MM.1S (cell line): ENCODE results near the gene CSDE1.

Source experiments
- DNase-seq: peaks from one replicate; pipeline ENCODE4 v3.0.0-alpha.2; 2015
- H2AFZ ChIP-seq: fragments of 300-600 bp; sonication (generic); 2 replicates; pipeline ENCODE4 v1.6.0; 2016; ENCODE audit warnings: antibody characterized with exemption, low read length
- H3F3A ChIP-seq: fragments of 300-600 bp; sonication (generic); 2 replicates; pipeline ENCODE4 v1.6.1; 2016; ENCODE audit warnings: mild to moderate bottlenecking, antibody characterized with exemption, low read length, moderate library complexity, mixed read lengths; ENCODE audit not compliant: insufficient read depth
- H3K27ac ChIP-seq: fragments of 300-600 bp; sonication (generic); 2 replicates; pipeline ENCODE4 v1.5.1; 2016; ENCODE audit warnings: mild to moderate bottlenecking, low read length
- H3K27me3 ChIP-seq: fragments of 300-600 bp; sonication (generic); replicated peaks from 2 replicates; pipeline ENCODE4 v1.6.0; 2016; ENCODE audit warnings: low read length; ENCODE audit not compliant: insufficient read depth
- H3K36me3 ChIP-seq: fragments of 300-600 bp; sonication (generic); replicated peaks from 2 replicates; pipeline ENCODE4 v1.6.1; 2016; ENCODE audit warnings: mild to moderate bottlenecking, low read length, mixed read lengths; ENCODE audit not compliant: insufficient read depth
- H3K4me1 ChIP-seq: fragments of 300-600 bp; sonication (generic); 2 replicates; pipeline ENCODE4 v1.6.1; 2016; ENCODE audit warnings: low read length, mixed read lengths
- H3K4me2 ChIP-seq: fragments of 300-600 bp; sonication (generic); 2 replicates; pipeline ENCODE4 v1.6.0; 2016; ENCODE audit warnings: low read depth, low read length
- H3K4me3 ChIP-seq: fragments of 300-600 bp; sonication (generic); 2 replicates; pipeline ENCODE4 v1.5.1; 2016; ENCODE audit warnings: low read length, mixed read lengths
- H3K79me2 ChIP-seq: fragments of 300-600 bp; sonication (generic); 2 replicates; pipeline ENCODE4 v1.6.1; 2016; ENCODE audit warnings: mixed run types, low read length, mixed read lengths
- H3K9ac ChIP-seq: fragments of 300-600 bp; sonication (generic); 2 replicates; pipeline ENCODE4 v1.6.1; 2016; ENCODE audit warnings: low read length, mixed read lengths
- H3K9me2 ChIP-seq: fragments of 300-600 bp; sonication (generic); replicated peaks from 2 replicates; pipeline ENCODE4 v1.6.1; 2016; ENCODE audit warnings: mild to moderate bottlenecking, low read length, mixed read lengths; ENCODE audit not compliant: insufficient read depth
- H3K9me3 ChIP-seq: fragments of 300-600 bp; sonication (generic); replicated peaks from 2 replicates; pipeline ENCODE4 v1.6.1; 2016; ENCODE audit warnings: mild to moderate bottlenecking, low read length, mixed read lengths; ENCODE audit not compliant: insufficient read depth
- H4K20me1 ChIP-seq: fragments of 300-600 bp; sonication (generic); 2 replicates; pipeline ENCODE4 v1.6.1; 2016; ENCODE audit warnings: mild to moderate bottlenecking, low read length, moderate library complexity, mixed read lengths; ENCODE audit not compliant: insufficient read depth
- CTCF ChIP-seq: fragments of 300-600 bp; sonication (generic); IDR thresholded peaks from 2 replicates; pipeline ENCODE4 v1.5.1; 2016; ENCODE audit warnings: antibody characterized with exemption, low read length, mixed read lengths
- EZH2 ChIP-seq: fragments of 300-600 bp; sonication (generic); optimal IDR thresholded peaks from 2 replicates; pipeline ENCODE3; 2017; ENCODE audit warnings: low read depth, mild to moderate bottlenecking, antibody characterized with exemption, low read length, mixed read lengths
- EZH2phosphoT487 ChIP-seq: fragments of 300-600 bp; sonication (generic); IDR thresholded peaks from 2 replicates; pipeline ENCODE4 v1.6.1; 2018; ENCODE audit warnings: antibody characterized with exemption, low read length

CSDE1 gene

GRCh38 chr1:114725230-114725629 is 32.6 kb downstream of the CSDE1 start:
- H3K4me2 ChIP-seq: no peak overlapping the region
- H3K9me2 ChIP-seq: no peaks in the 10 kb centered on the region
- H3K36me3 ChIP-seq: peaks cover 2% of the 10 kb centered on the region; the same call in 1 of the 2 replicates
- H3F3A ChIP-seq: no peaks in the 10 kb centered on the region
- no peaks in the 10 kb centered on the region for H3K4me1 ChIP-seq
- H3K27ac ChIP-seq: no peak overlapping the region
- H2AFZ ChIP-seq: no peak overlapping the region
- H4K20me1 ChIP-seq: no peaks in the 10 kb centered on the region
- H3K27me3 ChIP-seq: no peaks in the 10 kb centered on the region
- no peak for TF ChIP-seq CTCF
- H3K9me3 ChIP-seq: no peaks in the 10 kb centered on the region
- DNase-seq: no peak
- H3K9ac ChIP-seq: no peak overlapping the region
- peaks cover 16% of the 10 kb centered on the region for H3K79me2 ChIP-seq
- no peak overlapping the region for H3K4me3 ChIP-seq

GRCh38 chr1:114723915-114724314 is 33.9 kb downstream of the CSDE1 start:
- H3K79me2 ChIP-seq: peaks cover 8% of the 10 kb centered on the region; the same call in 1 of the 2 replicates
- no peaks in the 10 kb centered on the region for H3K4me1 ChIP-seq
- DNase-seq: no peak
- H3K36me3 ChIP-seq: 0 out of 2 replicates have a peak, but pooled peaks cover 2% of the 10 kb centered on the region
- no peaks in the 10 kb centered on the region for H3F3A ChIP-seq
- TF ChIP-seq CTCF (no peak), EZH2phosphoT487 (no peak), EZH2 (no peak)
- H3K9me2 ChIP-seq: no peaks in the 10 kb centered on the region
- no peak overlapping the region for H3K4me3 ChIP-seq
- no peak overlapping the region for H3K27ac ChIP-seq
- no peaks in the 10 kb centered on the region for H3K9me3 ChIP-seq
- no peak overlapping the region for H3K4me2 ChIP-seq
- H3K27me3 ChIP-seq: no peaks in the 10 kb centered on the region
- H3K9ac ChIP-seq: no peak overlapping the region
- H2AFZ ChIP-seq: no peak overlapping the region
- H4K20me1 ChIP-seq: no peaks in the 10 kb centered on the region

GRCh38 chr1:114723457-114723856 is 34.3 kb downstream of the CSDE1 start:
- Histone ChIP-seq H3K36me3 (no peaks in the 10 kb centered on the region), H4K20me1 (no peaks in the 10 kb centered on the region), H3K4me2 (no peak overlapping the region), H3K27me3 (no peaks in the 10 kb centered on the region), H3K9me2 (no peaks in the 10 kb centered on the region), H3K27ac (no peak overlapping the region), H3K9me3 (no peaks in the 10 kb centered on the region), H3F3A (no peaks in the 10 kb centered on the region), H3K79me2 (peaks cover 8% of the 10 kb centered on the region; the same call in 1 of the 2 replicates), H2AFZ (no peak overlapping the region), H3K4me3 (no peak overlapping the region), H3K4me1 (no peaks in the 10 kb centered on the region), H3K9ac (no peak overlapping the region)
- TF ChIP-seq CTCF (no peak), EZH2 (no peak), EZH2phosphoT487 (no peak)
- DNase-seq: no peak
